ENCODE measurements around the gene IL4R.
"Not testable (repeated sequence)": the region's sequence is repeated elsewhere in the genome, so short reads cannot be mapped to it uniquely, and the experiment has no call there.

IL4R gene

DNA sequence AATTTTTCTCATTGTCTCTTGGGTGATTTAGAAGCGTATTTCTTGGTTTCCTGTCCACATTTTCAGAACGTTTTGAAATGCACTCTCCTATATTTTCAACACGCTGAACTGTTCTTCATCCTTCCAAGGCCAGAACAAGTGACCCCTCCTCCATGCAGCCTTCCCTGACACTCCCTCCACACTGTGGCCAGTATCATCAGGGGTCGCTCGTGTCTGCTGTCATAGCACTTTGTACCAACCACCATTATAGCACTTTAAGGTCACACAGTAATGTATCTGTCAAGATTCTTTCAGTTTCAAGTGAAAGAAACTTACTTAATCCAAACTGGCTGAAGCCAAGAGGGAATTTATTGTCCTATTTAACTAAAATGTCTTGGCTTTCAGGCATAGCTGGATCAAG, 70.7 kb downstream of the IL4R start:
- DNase-seq: no peak

DNA sequence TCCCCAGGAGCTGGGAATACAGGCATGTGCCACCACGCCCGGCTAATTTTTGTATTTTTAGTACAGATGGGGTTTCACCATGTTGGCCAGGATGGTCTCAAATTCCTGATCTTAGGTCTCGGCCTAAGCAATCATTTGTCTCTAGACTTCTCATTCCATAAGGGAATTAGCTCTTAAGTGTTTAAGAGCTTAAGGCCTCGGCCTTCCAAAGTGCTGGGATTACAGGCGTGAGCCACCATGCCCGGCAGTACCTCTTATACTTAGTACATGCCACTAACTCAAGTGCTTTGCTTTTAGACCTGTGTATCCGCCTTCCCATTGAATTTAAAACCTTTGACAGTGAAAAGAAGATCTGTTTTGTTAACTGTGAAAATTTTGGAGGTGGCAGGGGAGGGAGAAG, 71.6 kb downstream of the IL4R start:
- no peak for DNase-seq

DNA sequence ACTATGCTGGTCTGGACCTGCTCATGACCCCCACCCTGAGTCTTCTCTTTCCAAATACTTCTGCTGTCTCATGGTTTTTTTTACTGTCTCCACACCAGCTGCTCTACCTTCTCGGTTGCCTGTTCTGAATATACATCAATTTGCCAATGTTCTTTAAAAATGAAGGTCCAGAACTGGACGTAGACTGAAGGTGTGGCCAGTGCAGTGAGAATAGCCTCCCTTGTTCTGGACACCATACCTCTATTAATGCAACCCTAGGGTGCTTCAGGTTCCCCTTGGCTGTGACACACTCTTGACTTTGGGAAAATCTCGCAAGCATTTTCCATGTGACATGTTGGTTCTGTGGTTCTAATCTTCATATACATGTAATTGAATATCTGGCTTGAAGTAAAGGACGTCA, 72.9 kb downstream of the IL4R start:
- no peak for DNase-seq

DNA sequence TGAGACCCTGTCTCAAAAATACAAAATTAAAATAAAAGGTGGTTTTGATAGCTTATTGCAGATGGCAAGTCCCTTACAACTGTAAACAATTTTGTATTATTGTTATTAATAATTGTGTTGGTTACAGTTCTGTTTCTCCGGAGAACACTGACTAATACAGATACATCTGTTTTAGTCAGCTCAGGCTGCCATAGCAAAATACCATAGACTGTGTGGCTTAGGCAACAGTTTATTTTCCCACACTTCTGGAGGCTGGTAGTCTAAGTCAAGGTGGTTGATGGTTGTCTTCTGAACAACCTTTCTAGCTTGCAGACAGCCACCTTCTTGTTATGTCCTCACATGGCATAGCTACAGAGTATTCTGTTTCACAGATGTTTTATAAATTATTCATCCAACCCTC, 74.0 kb downstream of the IL4R start:
- DNase-seq: no peak

DNA sequence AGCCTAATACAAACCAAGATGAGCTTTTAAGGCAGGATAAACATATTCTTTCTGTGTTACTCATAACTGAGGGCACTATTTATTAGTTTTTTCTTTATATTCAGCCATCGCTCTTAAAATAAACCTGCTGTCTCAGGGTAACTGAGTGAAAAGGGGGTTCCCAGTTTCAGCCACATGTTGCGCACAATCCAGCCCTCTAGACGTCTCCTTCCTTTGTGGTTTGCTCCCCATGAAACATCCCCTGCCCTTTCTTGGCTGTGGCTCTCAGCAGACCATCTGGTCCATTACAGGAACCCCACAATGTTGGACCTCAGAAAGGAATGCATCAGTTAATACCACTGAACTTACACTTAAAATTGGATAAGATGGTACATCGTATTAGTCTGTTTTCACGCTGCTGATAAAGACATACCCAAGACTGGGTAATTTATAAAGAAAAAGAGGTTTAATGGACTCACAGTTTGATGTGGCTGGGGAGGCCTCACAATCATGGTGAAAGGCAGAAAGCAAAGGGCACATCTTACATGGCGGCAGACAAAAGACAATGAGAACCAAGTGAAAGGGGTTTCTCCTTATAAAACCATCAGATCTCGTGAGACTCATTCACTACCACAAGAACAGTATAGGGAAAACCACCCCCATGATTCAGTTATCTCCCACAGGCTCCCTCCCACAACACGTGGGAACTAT, 75.6 kb downstream of the IL4R start:
- DNase-seq: peak; percentile 64 to 74 (median 69)

DNA sequence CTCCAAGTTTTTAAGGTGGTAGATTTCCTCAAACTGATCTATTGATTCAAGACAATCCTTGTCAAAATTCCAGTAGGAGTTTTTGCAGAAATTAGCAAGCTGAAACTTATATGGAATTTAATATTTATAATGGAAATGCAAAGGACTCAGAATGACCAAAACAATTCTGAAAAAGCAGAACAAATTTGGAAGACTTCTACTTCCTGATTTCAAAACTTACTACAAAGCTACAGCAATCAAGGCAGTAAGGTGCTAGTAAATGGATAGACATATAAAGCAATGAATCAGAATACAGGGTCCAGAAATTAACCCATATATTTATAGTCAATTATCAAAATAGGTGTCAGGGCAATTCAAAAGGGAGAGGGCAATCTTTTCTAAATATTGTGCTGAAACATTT, 76.4 kb downstream of the IL4R start:
- peak in 2 of 3 donors; percentile 54 to 57 for DNase-seq

DNA sequence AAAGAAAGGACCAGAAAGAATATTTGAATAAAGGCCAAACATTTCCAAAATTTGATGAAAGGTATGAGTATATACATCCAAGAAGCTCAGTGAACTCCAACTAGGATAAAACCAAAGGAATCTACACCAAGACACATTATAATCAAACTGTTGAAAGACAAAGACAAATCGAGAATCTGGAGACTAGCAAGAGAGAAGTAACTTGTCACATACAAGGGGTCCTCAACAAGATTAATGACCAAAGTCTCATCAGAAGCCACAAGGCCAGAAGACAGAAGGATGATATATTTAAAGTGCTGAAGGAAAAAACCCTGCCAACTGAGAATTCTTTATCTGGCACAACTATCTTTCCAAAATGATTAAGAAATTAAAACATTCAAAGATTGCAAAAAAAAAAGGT, 78.9 kb downstream of the IL4R start:
- no peak for DNase-seq

DNA sequence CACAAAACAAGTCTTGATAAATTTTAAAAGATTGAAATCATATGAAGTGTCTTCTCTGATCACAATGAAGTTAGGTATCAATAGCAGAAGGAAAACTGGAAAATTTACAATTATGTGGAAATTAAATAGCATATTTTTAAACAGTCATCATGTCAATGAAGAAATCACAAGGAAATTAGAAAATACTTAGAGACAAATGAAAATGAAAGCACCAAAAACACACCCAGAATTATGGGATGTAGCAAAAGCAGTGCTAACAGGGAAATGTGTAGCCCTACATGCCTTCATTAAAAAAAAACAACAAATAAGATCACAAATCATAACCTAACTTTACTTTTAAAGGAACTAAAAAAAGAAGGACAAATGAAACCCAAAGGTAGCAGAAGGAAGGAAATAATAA, 80.7 kb downstream of the IL4R start:
- no peak for DNase-seq

DNA sequence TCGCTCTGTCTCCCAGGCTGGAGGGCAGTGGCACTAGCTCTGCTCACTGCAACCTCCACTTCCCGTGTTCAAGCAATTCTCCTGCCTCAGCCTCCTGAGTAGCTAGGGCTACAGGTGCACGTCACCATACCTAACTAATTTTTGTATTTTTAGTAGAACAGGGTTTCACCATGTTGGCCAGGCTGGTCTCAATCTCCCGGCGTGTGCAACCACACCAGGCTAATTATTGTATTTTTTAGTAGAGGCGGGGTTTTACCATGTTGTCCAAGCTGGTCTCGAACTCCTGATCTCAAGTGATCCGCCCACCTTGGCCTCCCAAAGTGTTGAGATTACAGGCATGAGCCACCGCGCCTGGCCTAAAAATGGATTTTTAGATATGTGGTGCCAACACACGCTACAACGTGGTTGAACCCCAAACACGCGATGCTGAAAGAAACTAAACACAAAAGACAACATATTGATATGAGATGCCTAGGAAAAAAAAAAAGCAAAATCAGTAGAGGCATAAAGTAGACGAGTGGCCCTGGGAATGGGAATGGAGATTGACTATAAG, 84.6 kb downstream of the IL4R start:
- DNase-seq: not testable (repeated sequence)

DNA sequence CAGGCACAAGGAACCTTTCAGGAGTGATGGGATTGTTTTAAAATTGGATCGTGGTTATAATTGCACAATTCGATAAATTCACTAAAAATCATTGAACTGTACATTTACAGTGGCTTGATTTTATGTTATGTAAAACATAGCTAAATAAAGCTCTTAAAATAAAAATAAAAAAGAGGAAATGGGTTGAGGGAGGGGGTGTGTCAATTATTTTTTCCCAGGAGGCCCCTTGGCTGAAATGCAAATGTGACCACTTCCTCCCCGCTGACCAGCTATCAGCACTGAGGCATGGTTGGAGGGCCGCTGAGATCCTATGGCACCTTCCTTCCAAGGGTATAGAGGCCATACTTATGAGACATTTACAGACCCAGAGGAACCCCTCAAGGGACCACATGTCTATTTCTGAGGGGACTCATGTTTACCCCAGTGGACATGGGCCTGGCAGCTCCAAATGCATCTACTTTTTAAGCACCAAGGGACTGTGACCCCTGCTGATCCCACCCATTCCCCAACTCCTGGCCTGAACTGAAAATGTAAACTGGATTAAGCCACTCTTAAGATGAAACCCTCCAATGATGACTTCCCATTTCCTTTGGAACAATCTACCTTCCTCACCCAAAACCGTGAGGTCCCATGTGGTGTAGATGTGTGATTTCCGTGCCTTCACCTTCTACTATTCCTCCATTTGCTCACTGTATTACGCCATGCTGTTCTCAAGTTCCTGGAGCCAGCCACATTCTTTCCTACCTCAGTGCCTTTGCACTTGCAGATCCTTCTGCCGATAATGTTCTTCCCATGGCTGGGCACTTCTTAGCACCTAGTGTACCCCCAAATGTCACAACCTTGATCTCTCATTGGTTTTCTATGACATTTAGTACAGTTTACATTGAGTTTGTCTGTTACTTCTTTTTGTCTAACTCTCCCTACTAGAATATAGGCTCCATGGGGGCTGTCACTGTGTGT, 85.4 kb downstream of the IL4R start:
- DNase-seq: peak; percentile 69 to 78 (median 73)

DNA sequence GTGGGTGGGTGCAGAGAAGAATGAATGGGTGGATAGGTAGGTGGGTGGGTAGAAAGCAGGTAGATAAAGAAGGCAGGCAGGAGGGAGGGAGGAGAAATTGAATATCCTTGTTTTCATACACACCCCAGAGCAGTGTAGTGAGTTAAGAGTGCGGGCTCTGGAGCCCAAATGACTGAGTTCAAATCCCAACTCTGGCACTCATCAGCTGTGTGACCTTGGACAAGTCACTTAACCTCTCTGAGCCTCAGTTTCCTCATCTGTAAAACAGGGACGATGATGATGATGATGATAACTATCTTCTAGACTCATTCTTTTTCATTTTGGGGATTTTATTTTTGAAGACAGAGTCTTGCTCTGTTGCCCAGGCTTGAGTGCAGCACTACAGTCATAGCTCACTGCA, 86.2 kb downstream of the IL4R start:
- DNase-seq: no peak

DNA sequence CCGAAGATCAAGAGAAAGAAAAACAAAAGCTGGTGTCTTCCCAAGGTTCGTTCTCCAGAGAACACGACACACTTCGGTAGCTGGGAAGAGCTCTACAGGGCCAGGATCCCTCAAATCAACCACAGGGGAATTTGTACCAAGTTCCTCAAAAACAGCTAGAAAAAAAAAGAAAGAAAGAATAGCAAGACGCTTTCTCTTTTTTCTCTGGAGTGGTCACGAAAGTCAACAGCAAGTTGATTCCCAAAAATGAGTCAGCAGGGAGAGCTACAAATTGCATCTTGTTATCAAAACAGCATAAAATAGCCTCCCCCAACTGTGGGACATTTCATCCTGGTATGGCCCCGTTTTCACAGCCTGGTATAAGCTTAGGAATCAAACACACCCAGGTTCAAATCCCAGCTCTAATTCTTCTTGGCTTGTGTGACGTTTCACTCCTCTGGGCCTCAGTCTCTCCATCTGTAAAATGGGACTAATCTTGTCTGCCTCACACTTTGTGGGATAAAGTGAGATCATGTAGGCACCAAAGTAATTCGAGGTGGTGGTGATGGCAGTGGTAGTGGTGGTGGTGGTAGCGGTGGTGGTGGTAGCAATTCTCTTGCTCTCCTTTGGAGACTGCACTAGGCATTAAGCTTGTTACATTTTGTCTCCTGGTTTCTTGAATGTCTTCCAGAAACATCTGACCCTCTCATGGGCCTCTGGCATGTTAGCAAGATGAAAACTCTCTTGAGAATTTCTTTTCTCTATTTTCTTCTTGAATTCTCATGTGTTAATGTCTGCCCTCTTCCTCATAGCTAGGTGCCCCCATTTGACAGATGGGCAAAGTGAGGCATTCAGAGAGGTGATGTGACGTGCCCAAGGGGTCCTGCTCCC, 87.2 kb downstream of the IL4R start:
- DNase-seq: peak; percentile 72 to 92 (median 84)

DNA sequence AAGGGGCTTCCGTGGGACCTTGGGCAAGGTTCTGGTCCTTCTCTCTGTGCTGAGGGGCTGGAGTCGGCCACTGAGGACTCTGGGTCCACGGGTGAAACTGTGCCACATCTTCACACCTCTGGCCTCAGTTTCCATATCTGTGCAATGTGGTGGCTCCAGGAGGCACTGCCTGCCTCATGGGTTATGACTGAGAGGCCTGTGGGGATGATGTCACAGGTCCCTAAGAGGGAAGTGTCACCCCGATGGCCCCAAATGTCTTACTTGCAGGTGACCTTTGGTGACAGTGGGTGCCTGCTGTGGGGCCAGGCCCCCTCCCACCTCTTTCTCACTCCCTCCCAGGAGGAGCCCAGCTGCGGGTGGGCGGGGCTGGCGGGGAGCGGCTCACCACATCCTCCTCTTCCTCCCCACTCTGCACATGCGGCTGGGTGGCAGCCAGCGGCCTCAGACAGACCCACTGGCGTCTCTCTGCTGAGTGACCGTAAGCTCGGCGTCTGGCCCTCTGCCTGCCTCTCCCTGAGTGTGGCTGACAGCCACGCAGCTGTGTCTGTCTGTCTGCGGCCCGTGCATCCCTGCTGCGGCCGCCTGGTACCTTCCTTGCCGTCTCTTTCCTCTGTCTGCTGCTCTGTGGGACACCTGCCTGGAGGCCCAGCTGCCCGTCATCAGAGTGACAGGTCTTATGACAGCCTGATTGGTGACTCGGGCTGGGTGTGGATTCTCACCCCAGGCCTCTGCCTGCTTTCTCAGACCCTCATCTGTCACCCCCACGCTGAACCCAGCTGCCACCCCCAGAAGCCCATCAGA, 88.2 kb downstream of the IL4R start, which contains the start of gene IL21R:
Gene IL21R, plus strand, starts transcription at position 407 of the 801 bp plus-strand sequence. CDS start 27,898 bp downstream, outside the sequence.
- peak; percentile 73 to 88 (median 73) for DNase-seq

DNA sequence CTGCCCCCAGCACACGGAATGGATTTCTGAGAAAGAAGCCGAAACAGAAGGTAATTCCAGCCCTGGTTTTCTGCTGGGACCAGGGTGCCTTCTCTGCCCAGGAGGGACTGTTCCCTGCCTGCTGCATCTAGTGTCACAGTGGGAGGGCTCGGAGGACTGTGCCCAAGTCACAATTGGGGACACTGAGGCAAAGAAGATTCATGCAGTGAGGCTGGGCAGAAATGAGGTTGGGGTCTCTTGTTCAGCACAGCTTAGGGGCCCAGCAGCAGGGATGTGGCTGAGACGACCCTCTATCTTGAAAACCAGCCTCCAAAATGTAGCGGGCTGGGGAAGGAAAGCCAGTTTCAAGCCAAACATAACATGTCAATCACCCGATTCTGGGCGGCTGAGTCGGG, 88.8 kb downstream of the IL4R start:
- no peak for DNase-seq

DNA sequence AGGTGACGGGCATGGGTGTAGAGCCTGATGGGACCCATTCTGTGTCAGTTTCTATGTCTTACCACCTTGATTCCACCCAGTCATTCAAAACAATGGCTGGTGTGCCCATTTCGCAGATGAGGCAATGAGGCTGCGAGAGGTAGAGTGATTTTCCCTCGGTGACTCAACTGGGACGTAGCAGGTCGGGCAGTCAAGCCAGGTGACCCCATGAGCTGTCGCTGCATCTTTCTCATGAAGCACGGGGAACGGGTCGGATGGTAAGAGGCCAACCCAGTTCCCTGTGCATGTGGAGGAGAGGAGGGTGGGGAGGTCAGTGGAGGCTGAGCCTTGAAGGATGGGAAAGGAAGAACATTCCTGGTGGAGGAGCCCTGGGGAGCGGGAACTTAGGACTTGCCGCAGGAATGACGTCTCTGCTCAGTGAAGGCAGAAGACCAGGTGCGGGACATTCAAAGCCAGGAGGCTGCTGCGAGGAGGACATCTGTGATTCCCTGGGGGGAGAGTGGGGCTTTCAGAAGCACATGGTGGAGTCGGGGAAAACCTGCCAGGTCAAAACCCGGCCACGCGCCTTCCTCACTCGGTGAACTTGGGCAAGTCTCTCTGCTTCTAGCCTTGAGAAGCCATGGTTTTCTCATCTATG, 89.3 kb downstream of the IL4R start:
- no peak for DNase-seq

DNA sequence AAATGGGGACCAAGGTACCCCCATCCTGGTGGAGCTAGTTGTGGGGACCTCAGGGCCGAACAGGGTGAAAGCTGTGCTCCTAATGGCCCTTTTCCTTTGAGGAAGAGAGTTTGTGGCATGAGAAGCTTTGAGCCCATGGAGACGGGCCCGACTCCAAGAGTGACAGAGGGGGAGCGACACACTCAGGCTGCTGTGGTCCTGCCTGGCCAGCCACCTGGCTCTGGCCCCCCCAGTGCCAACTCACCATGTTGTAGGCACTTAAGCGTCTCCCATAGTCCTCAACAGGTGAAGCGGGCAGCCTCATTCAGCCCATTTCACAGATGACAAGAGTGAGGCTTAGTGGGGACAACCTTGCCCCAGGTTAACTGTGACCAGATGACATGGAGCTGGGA, 89.8 kb downstream of the IL4R start:
- DNase-seq: no peak

DNA sequence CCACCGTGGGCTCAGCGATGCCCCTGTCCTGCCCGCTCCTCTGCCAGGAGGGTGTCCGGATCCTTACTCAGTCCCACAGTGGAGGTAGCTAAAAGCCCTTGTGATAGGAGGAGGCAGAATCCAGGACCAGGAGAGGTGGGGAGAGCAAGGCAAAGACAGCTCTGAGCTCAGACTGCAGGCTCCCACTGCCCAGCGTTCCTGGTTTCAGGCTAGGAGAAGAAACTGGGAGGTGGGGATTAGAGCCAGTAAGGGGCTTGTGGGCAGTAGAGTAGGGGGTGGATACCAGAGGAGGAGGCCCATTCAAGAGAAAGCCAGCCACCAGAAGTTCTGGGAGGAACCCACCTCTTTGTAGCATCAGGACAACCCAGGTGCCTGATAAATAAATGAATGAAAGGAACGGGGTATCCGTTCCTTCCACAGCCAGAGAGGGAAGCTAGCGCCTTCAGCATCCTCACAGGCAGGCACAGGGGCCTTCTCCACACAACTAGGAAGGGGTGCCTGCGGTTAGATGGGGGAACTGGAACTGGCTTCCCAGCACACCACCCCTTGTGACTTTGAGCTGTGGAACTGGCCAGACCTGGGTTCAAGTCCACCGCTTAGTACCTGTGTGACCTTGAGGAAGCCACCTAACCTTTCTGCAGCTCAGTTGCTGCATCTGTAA, 90.5 kb downstream of the IL4R start:
- no peak for DNase-seq

DNA sequence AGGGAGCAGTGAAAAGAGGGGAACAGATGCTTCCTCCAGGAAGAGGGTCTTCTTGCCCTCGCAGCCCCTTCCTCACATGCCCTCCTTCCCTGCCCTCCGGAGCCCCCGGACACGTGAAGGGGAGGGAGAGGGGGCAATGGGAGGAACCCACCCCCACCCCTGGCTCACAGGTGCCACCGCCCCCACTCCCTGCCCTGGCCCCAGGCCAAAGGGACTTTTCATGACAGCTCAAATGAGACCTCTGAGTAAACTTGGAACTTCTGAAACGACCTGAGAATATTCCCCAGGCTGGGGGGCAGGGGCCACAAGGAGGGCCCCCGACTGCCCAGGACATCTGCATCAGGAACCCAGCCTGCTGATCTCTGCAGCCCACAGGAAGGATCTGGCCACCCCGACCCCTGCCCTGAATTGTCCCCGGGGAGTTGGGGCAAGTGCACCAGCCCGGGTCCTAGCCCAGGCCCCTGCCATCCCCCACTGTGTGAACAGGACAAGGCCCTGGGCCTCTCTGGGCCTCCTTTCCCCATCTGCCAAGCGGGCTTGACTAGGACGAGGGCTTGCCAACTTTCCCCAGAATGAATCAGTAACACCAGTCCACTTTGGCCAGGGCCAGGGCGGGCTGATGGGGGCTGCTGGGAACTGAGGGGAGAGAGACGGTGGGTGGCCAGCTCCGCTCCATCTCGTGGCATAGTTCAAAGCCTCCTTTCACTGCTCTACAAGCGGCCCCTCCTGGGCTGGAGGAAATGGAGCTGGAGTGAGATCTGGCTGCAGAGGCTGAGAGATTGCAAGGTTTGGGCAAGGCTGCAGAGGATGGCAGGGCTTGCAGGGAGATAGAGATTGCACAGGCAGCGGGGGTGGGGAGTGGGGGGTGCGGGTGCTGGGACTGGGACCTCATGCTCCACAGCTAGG, 92.0 kb downstream of the IL4R start:
- no peak for DNase-seq

DNA sequence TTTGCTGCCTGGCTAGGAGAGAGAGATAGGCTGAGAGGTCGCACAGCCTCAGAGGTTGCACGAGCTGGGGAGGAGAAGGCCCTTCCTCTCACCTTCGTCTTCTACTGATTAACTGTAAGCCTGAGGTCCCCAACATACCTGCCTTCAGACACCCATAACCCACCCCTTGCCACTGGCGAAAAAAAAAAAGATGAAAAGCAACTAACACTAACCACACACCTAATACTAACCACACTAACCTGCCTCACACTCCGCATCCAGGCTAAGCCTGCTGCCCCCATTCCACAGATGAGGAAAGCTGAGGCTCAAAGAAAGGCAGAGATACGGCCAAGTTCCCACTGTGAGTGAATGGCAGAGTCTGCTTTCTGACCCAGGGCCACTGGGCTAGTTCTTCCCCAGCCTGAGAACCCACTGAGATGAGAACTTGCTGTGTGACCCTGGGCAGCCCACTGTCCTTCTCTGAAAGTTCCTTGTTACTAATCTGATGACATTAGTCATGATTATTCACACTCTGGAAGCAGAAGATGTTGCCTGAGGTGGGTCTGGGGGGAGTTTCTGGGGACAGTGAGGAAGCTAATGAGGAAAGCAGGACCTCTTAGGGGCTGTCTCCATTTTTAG, 92.8 kb downstream of the IL4R start:
- DNase-seq: peak in 2 of 3 donors; percentile 51 to 59

All from suppressor macrophage treated with lipopolysaccharide for 1 hour (primary cell).